OCI-LY7 (cell line): ENCODE measurements around the gene MYO7A. TPM values are rescaled to one million over a fixed set of nuclear protein-coding genes. Genes with fewer than 3 reads are reported as not detected.

Source experiments
- BruUV-seq: library from RNA; stranded (reverse); fragments of 400-500 nt; replicated peaks from 2 replicates; lab custom pipeline; 2021; lab: Mats Ljungman, UMichigan
- CTCF ChIA-PET: fragments of 300-600 bp; sonication (Branson Sonifier 250); formaldehyde crosslinking; loops from one replicate; lab custom pipeline; 2022; ENCODE audit warnings: antibody characterized with exemption; ENCODE audit not compliant: unreplicated experiment; lab: Charles Lee
- POLR2A ChIA-PET: fragments of 300-600 bp; sonication (Branson Sonifier 250); formaldehyde crosslinking; loops from one replicate; lab custom pipeline; 2022; ENCODE audit warnings: antibody characterized with exemption; lab: Charles Lee
- DNase-seq: peaks from one replicate; pipeline ENCODE4 v3.0.0-alpha.2; 2015; ENCODE audit warnings: low spot score
- H2AFZ ChIP-seq: fragments of 200-600 bp; sonication (generic), shearing (Covaris generic); 2 replicates; pipeline ENCODE4 v1.6.1; 2014; ENCODE audit warnings: mild to moderate bottlenecking, antibody characterized with exemption, low read length, moderate library complexity
- H3K27ac ChIP-seq: fragments of 200-600 bp; sonication (generic); 2 replicates; pipeline ENCODE4 v1.5.1; 2014; ENCODE audit warnings: mixed run types, low read depth, mild to moderate bottlenecking, moderate library complexity, low read length, inconsistent platforms; ENCODE audit not compliant: poor library complexity, severe bottlenecking
- H3K36me3 ChIP-seq: fragments of 200-600 bp; sonication (generic); 2 replicates; pipeline ENCODE4 v1.6.1; 2014; ENCODE audit warnings: mild to moderate bottlenecking, antibody characterized with exemption, low read length, moderate library complexity, mixed read lengths; ENCODE audit not compliant: insufficient read depth
- H3K4me1 ChIP-seq: fragments of 200-600 bp; sonication (generic); 2 replicates; pipeline ENCODE4 v1.5.1; 2014; ENCODE audit warnings: mild to moderate bottlenecking, low read length; ENCODE audit not compliant: insufficient read depth, poor library complexity, severe bottlenecking
- H3K4me2 ChIP-seq: fragments of 200-600 bp; sonication (generic); 2 replicates; pipeline ENCODE4 v1.6.1; 2014; ENCODE audit warnings: mild to moderate bottlenecking, low read length
- H3K4me3 ChIP-seq: fragments of 200-600 bp; sonication (generic); 2 replicates; pipeline ENCODE4 v1.5.1; 2014; ENCODE audit warnings: mild to moderate bottlenecking, low read depth, low read length; ENCODE audit not compliant: poor library complexity, severe bottlenecking
- H3K79me2 ChIP-seq: fragments of 200-600 bp; sonication (generic); 2 replicates; pipeline ENCODE4 v1.6.1; 2016; ENCODE audit warnings: low read depth, mild to moderate bottlenecking, low read length, moderate library complexity, mixed read lengths; ENCODE audit not compliant: insufficient read depth
- H3K9me2 ChIP-seq: fragments of 200-600 bp; sonication (generic); 2 replicates; pipeline ENCODE4 v1.6.1; 2016; ENCODE audit warnings: mild to moderate bottlenecking, low read length, mixed read lengths; ENCODE audit not compliant: insufficient read depth
- H3K9me3 ChIP-seq: fragments of 200-600 bp; sonication (generic); 2 replicates; pipeline ENCODE4 v1.6.1; 2014; ENCODE audit warnings: mild to moderate bottlenecking, mixed run types, low read length, mixed read lengths
- H4K20me1 ChIP-seq: fragments of 200-600 bp; sonication (generic); 2 replicates; pipeline ENCODE4 v1.6.1; 2014; ENCODE audit warnings: mild to moderate bottlenecking, antibody characterized with exemption, low read length, moderate library complexity, mixed read lengths; ENCODE audit not compliant: insufficient read depth
- EZH2phosphoT487 ChIP-seq: fragments of 200-600 bp; sonication (generic); IDR thresholded peaks from 2 replicates; pipeline ENCODE4 v1.6.1; 2018; ENCODE audit warnings: low read depth, borderline replicate concordance, mild to moderate bottlenecking, mixed run types, antibody characterized with exemption, low read length, moderate library complexity, mixed read lengths
- intact Hi-C: fragments of 100-400 bp; cut with micrococcal nuclease; formaldehyde crosslinking; loops from one replicate; pipeline ENCODE4 v1.10.0; 2022; ENCODE audit not compliant: unreplicated experiment
- total RNA-seq, 2 experiments: library from RNA; depleted of rRNA in 1 of 2; stranded (reverse); fragments of >200 nt in 1 of 2; shearing (Covaris generic) in 1 of 2; gene quantifications; 2 replicates each; pipeline ENCODE4 v1.2.3, GENCODE V29; 2014 to 2022
- TF ChIP-seq, protein P1 (sequence below): fragments of 200-600 bp; sonication (generic); conservative IDR thresholded peaks from 2 replicates; pipeline ENCODE4 v1.5.1; 2014; ENCODE audit warnings: mild to moderate bottlenecking, antibody characterized with exemption, low read length, moderate library complexity, mixed read lengths

The MYO7A gene
- total RNA-seq, 2 experiments from 2014 or later = not detected

DNA sequence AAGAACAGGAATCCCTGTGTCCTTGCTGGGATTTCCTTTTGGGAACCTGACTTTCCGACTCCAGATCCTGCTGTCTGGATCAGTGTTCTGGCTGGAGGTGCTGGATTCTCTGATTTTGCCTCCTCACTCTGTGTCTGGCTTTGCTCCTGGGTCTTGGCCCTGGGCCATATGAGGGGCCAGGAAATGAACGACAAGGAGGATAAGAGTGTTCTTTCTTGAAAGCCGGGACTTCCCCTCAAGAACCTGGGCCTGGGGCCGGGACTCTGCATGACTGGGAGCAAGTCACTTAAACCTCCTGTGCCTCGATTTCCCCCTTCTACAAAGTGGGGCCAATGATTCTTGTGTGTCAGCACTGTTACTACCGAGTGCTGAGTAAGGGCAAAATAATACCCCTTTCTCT lies 2.9 kb upstream of the MYO7A start:
- no peaks in the 10 kb centered on the region for H3K9me2 ChIP-seq
- intact Hi-C loops = no loop called here

GRCh38 chr11:77125695-77126094 lies 2.4 kb upstream of the MYO7A start:
- Histone ChIP-seq H3K4me2 (no peak overlapping the region), H3K9me2 (no peaks in the 10 kb centered on the region), H3K4me3 (no peak overlapping the region), H4K20me1 (no peaks in the 10 kb centered on the region), H2AFZ (no peak overlapping the region), H3K9me3 (no peaks in the 10 kb centered on the region), H3K27ac (no peak overlapping the region), H3K79me2 (no peaks in the 10 kb centered on the region), H3K36me3 (no peaks in the 10 kb centered on the region), H3K4me1 (peaks cover 11% of the 10 kb centered on the region)
- no peak for DNase-seq
- ChIA-PET CTCF (no interaction called here), POLR2A (no interaction called here)
- intact Hi-C loops = no loop called here
- TF ChIP-seq, protein P1, sequence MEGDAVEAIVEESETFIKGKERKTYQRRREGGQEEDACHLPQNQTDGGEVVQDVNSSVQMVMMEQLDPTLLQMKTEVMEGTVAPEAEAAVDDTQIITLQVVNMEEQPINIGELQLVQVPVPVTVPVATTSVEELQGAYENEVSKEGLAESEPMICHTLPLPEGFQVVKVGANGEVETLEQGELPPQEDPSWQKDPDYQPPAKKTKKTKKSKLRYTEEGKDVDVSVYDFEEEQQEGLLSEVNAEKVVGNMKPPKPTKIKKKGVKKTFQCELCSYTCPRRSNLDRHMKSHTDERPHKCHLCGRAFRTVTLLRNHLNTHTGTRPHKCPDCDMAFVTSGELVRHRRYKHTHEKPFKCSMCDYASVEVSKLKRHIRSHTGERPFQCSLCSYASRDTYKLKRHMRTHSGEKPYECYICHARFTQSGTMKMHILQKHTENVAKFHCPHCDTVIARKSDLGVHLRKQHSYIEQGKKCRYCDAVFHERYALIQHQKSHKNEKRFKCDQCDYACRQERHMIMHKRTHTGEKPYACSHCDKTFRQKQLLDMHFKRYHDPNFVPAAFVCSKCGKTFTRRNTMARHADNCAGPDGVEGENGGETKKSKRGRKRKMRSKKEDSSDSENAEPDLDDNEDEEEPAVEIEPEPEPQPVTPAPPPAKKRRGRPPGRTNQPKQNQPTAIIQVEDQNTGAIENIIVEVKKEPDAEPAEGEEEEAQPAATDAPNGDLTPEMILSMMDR = no peak
- no peak for TF ChIP-seq EZH2phosphoT487
- no TSS peak for BruUV-seq

More for the DNA sequence above, 2.9 kb upstream of the MYO7A start:
- TF ChIP-seq, protein P1 = no peak
- no peak for TF ChIP-seq EZH2phosphoT487
- CTCF ChIA-PET = no interaction called here
- BruUV-seq = no TSS peak
- POLR2A ChIA-PET = no interaction called here
- Histone ChIP-seq H3K27ac (no peak overlapping the region), H3K9me3 (no peaks in the 10 kb centered on the region), H3K79me2 (no peaks in the 10 kb centered on the region), H3K4me1 (peaks cover 11% of the 10 kb centered on the region), H2AFZ (no peak overlapping the region), H3K36me3 (no peaks in the 10 kb centered on the region), H3K4me3 (no peak overlapping the region), H3K4me2 (no peak overlapping the region), H4K20me1 (no peaks in the 10 kb centered on the region)
- no peak for DNase-seq

GRCh38 chr11:77126156-77126775 lies 1.8 kb upstream of the MYO7A start:
- DNase-seq = no peak
- H3K4me2 ChIP-seq = no peak overlapping the region

More at GRCh38 chr11:77126156-77126775, 1.8 kb upstream of the MYO7A start:
- no peak overlapping the region for H2AFZ ChIP-seq
- POLR2A ChIA-PET = no interaction called here
- peaks cover 11% of the 10 kb centered on the region for H3K4me1 ChIP-seq
- TF ChIP-seq, protein P1 = no peak
- TF ChIP-seq EZH2phosphoT487 = no peak
- H3K9me2 ChIP-seq = no peaks in the 10 kb centered on the region
- intact Hi-C loops = no loop called here
- no peaks in the 10 kb centered on the region for H3K9me3 ChIP-seq
- BruUV-seq = no TSS peak
- H3K79me2 ChIP-seq = no peaks in the 10 kb centered on the region
- CTCF ChIA-PET = no interaction called here
- no peak overlapping the region for H3K27ac ChIP-seq
- no peak overlapping the region for H3K4me3 ChIP-seq
- H4K20me1 ChIP-seq = no peaks in the 10 kb centered on the region
- H3K36me3 ChIP-seq = no peaks in the 10 kb centered on the region
